NT2/D1 (cell line): Measurements from ENCODE around the gene HLA-DOA.

ENCODE experiments used
- SUZ12 ChIP-seq: IDR thresholded peaks from 2 replicates; pipeline ENCODE4 v1.6.1; 2011; ENCODE audit not compliant: insufficient read length, insufficient read depth; ENCODE audit errors: extremely low read depth
- YY1 ChIP-seq: IDR thresholded peaks from 2 replicates; pipeline ENCODE4 v1.6.1; 2011; ENCODE audit not compliant: insufficient read length, insufficient read depth

- TF ChIP-seq YY1 (no peak), SUZ12 (no peak)
Measured at GRCh38 chr6:33013608-33014007, 4.2 kb upstream of the HLA-DOA start.
